GM19351 (cell line): ENCODE results near the gene TEX35.

Experiments used
- ATAC-seq: cut with Tn5 transposase; IDR thresholded peaks from one replicate; pipeline ENCODE4 v1.9.1; 2021; ENCODE audit warnings: mild to moderate bottlenecking, moderate library complexity; ENCODE audit not compliant: unreplicated experiment

The TEX35 gene

DNA sequence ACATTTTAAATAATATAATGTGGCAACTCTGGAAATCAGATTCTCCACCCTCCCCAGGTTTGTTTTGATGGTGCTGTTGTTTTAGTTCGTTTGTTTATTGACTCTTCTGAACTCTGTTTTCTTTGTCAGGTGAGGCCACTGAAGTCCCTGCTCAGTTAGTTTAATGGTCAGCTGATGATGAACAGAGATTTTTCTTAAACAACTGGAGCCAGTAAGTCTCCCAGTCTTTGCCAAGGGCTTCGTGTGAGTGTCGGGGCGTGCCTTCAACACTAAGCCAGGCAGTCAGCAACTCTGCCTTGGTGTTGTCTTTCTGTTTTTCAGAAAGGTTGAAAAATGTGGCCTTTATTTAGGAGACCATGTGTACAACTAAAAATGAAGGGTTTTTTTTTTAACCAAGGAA is 58.9 kb downstream of the TEX35 start:
- no peak for ATAC-seq
